Prostate gland (tissue), 2 donors: ENCODE data around the gene CHMP6. TPM values are rescaled to one million over a fixed set of nuclear protein-coding genes. Genes with fewer than 3 reads are reported as not detected.

Experiments
- DNase-seq: peaks from one replicate; pipeline ENCODE4 v3.0.0-alpha.2; 2019; ENCODE audit warnings: low spot score
- H3K27ac ChIP-seq, 2 donors: fragments of 200-600 bp; sonication (generic); 2 replicates each; pipeline ENCODE4 v1.5.1; 2017 to 2019
- H3K27me3 ChIP-seq: fragments of 200-600 bp; sonication (generic); replicated peaks from 2 replicates; pipeline ENCODE4 v1.5.1; 2019; ENCODE audit not compliant: insufficient read depth
- H3K36me3 ChIP-seq, 2 donors: fragments of 200-600 bp; sonication (generic); 1 replicate in 1 of 2; 2 replicates in 1 of 2; pipeline versions ENCODE4 v1.5.1 to v1.8.1; 2017 to 2019
- H3K4me1 ChIP-seq: fragments of 200-600 bp; sonication (generic); replicated peaks from 2 replicates; pipeline ENCODE4 v1.5.1; 2019
- H3K4me3 ChIP-seq, 2 donors: fragments of 200-600 bp; sonication (generic); 2 replicates each; pipeline ENCODE4 v1.5.1; 2017 to 2019
- H3K9me3 ChIP-seq: fragments of 200-600 bp; sonication (generic); 2 replicates; pipeline ENCODE4 v1.5.1; 2017
- CTCF ChIP-seq, 4 experiments: fragments of 200-600 bp in 2 of 4; fragments of 450-650 bp in 2 of 4; sonication (generic) in 2 of 4; IDR thresholded peaks; 1 replicate in 3 of 4; 2 replicates in 1 of 4; pipeline ENCODE4 v1.5.1; 2016 to 2019; ENCODE audit warnings: antibody characterized with exemption in 4 of 4, mild to moderate bottlenecking in 2 of 4, moderate library complexity in 2 of 4
- POLR2A ChIP-seq: fragments of 450-650 bp; IDR thresholded peaks from one replicate; pipeline ENCODE4 v1.6.1; 2016; ENCODE audit warnings: antibody characterized with exemption, mild to moderate bottlenecking
- POLR2AphosphoS5 ChIP-seq: sonication (generic); formaldehyde crosslinking; IDR thresholded peaks from one replicate; pipeline ENCODE4 v1.6.1; 2017; ENCODE audit warnings: antibody characterized with exemption
- whole genome bisulfite sequencing: methylation state at CpG from one replicate; pipeline ENCODE4 v1.1.5; 2018; 5-methylcytosine and 5-hydroxymethylcytosine counted together
- intact Hi-C: fragments of 100-400 bp; cut with DNase I; formaldehyde crosslinking; loops from one replicate; pipeline ENCODE4 v1.14.2; 2022
- total RNA-seq, 2 donors: library from RNA; depleted of rRNA; stranded (reverse); fragments of >200 nt; gene quantifications; one replicate each; pipeline ENCODE4 v1.1.0, GENCODE V29; 2016

Gene CHMP6
- total RNA-seq, 2 donors from 2014 or later, result 30.6 to 35.3 TPM

- no peak for TF ChIP-seq POLR2AphosphoS5
- no peak for TF ChIP-seq CTCF (IDR thresholded peaks at IDR 0.05)
- TF ChIP-seq POLR2A, result no peak
- 63% methylated on average over 11 of the region's 11 CpGs for WGBS
- H3K4me3 ChIP-seq, result no peak overlapping the region
- H3K4me1 ChIP-seq, result peaks cover 12% of the 10 kb centered on the region
- no peaks in the 10 kb centered on the region for H3K27me3 ChIP-seq
- no peaks in the 10 kb centered on the region for H3K36me3 ChIP-seq
- no peak overlapping the region for H3K27ac ChIP-seq
- H3K9me3 ChIP-seq, result no peaks in the 10 kb centered on the region
- intact Hi-C loops, result loop anchor here (5.0 kb wide), 1 partner anchor 33 kb away; no protein-coding TSS in a partner anchor
- DNase-seq, result no peak
Observed at GRCh38 chr17:80989586-80989913, 2.1 kb upstream of the CHMP6 start.

GRCh38 chr17:80990921-80991644, 558 bp upstream of the CHMP6 start:
- 38% methylated on average over 22 of the region's 22 CpGs for WGBS
- peaks cover 12% of the 10 kb centered on the region for H3K4me1 ChIP-seq
- no peaks in the 10 kb centered on the region for H3K9me3 ChIP-seq
- no peak for DNase-seq
- peaks cover 0 to 1% of the 10 kb centered on the region in 2 donors for H3K36me3 ChIP-seq
- TF ChIP-seq POLR2AphosphoS5 (no peak), CTCF (IDR thresholded peaks at IDR 0.05) (no peak), POLR2A (no peak)
- no peaks in the 10 kb centered on the region for H3K27me3 ChIP-seq
- H3K27ac ChIP-seq, result peak overlapping the region; percentile 45 to 69
- H3K4me3 ChIP-seq, result peak overlapping the region; percentile 96 to 100
- intact Hi-C loops, result loop anchor here (2.0 to 10.0 kb wide), 2 partner anchors 106 to 254 kb away; no protein-coding TSS in a partner anchor

DNA sequence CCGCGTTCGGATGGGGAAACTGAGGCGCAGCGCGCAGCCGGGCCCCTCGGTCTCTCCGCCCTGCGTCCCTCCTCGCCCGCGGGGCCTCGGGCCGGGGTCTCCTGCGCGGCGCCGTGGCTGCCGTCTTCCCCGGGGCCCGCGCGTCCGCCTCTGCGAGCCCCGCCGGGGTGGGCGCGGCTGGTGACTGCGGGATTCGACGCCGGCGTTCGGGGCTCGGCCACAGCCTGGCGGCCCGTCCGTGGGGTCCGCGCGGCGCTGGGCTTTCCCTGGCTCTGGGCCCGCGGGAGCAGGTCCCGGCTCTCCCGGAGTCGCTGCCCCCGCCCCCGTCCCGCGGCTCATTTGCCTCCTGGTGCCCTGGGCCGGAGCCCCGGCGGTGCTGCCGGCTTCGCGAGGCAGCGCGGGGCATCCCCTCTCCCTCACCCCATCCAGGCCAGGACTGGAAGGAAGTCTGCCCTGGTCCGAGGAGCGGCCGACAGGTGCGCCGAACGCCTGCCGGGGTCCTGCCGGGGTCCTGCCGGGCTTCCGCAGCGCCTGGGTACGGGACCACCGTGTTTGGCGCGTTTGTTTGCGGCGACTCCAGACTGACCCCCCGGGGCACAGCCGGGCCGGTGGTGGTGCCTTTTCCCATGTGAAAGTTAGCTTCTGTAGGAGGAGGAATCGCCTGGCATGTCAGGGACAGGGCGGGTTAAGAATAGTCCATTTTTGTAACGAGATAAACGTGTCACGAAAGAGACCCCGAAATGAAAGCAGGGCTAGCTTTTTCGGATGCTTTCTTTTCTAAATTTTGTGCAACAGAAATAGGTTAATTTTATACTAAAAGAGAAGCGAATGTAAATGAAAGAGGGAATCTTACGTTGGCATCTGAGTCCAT, 671 bp downstream of the CHMP6 start:
- intact Hi-C loops, result loop anchor here (10.0 kb wide), 1 partner anchor 252 kb away; no protein-coding TSS in a partner anchor
- no peak for TF ChIP-seq POLR2AphosphoS5
- no peak for TF ChIP-seq CTCF (IDR thresholded peaks at IDR 0.05)
- no peak for TF ChIP-seq POLR2A

DNA sequence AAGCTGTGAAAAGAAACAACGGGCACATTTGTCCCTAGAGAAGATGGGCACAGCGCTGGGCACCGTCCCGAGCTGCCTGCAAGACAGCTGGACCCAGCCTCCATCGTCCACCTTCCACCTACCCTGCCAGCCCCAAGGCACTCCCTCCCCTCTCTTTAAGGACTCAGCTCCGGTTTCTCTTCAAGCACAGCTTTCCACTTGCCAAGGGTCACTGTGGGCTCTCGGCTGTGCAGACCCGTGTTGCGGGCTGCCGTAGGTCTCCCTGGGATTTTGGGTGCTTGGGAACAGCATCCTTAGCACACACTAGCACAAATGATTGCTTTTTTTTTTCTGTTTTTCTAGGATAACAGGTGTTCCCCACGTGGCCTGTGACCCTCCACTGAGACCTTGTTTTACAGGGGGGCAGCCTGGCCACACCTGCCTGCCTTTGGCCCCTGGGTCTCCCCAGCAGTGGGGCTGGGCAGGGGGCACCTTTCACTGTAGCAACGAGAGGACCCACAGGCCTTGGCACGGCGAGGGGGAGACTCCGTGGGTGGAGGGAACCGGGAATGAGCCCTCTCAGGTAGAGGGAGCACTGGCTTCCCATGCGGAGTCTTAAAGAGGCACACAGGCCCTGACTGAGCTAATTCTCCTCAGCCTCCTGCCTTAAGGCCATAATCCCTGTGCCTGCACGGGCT, 1.4 kb downstream of the CHMP6 start:
- intact Hi-C loops, result loop anchor here (10.0 kb wide), 1 partner anchor 252 kb away; no protein-coding TSS in a partner anchor
- WGBS, result 45% methylated on average over 18 of the region's 18 CpGs
- TF ChIP-seq POLR2A, result no peak
- TF ChIP-seq POLR2AphosphoS5, result no peak
- no peak for TF ChIP-seq CTCF (IDR thresholded peaks at IDR 0.05)
- Histone ChIP-seq H3K4me3 (peak overlapping the region in 1 of 2 donors; percentile 100), H3K9me3 (no peaks in the 10 kb centered on the region), H3K27me3 (no peaks in the 10 kb centered on the region), H3K27ac (no peak overlapping the region), H3K36me3 (peaks cover 8 to 18% of the 10 kb centered on the region in 2 donors), H3K4me1 (peaks cover 12% of the 10 kb centered on the region)
- DNase-seq, result no peak

More for the DNA sequence above, 671 bp downstream of the CHMP6 start:
- DNase-seq, result no peak
- Histone ChIP-seq H3K4me3 (peak overlapping the region; percentile 96 to 100), H3K27me3 (no peaks in the 10 kb centered on the region), H3K27ac (peak overlapping the region; percentile 45 to 69), H3K36me3 (peaks cover 8 to 11% of the 10 kb centered on the region in 2 donors), H3K9me3 (no peaks in the 10 kb centered on the region), H3K4me1 (peaks cover 12% of the 10 kb centered on the region)
- 7% methylated on average over 31 of the region's 90 CpGs for WGBS
